Activated T-helper 1 cell treated with anti-CD3 and anti-CD28 coated beads, Interleukin-2, amount 50 U/mL, for 16 hours (primary cell): Measurements from ENCODE around the gene OBSCN.
"Not testable (repeated sequence)": the region's sequence is repeated elsewhere in the genome, so short reads cannot be mapped to it uniquely, and the experiment has no call there.

ENCODE experiments used
- DNase-seq, 2 donors: peaks; one replicate each; pipeline ENCODE4 v3.0.0-alpha.2; 2020; ENCODE audit warnings: low read depth in 1 of 2, low spot score in 1 of 2

Gene OBSCN

DNA sequence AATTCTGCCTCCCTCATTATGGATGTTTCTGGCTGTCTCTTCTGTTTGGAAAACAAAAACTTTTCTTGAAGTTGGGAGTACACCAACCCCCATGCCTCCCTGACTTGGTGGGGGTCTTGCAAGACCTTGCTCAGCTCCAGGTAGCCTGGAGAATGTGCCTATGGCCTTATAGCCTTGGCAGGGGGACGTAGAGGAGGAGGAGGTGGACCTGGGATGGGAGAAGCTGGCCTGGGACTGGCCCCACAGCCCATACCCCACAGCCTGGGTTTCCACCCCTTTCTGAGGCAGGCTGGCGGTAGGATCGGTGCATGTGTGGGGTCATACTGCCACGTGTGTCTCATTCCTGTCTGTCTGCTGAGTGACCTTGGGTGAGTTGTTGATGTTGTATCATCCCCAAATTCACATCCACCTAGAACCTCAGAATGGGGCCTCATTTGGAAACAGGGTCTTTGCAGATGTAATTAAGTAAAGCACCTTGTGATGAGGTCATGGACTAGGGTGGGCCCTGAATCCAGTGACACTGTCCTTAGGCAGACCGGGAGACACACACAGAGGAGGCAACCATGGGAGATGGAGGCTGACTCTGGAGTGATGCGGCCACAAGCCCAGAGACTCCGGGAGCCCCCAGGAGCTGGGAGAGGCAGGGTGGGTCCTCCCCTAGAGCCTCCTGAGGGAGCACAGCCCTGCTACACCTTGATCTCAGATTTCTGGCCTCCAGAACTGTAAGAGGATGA is 18.5 kb downstream of the OBSCN start:
- no peak for DNase-seq

DNA sequence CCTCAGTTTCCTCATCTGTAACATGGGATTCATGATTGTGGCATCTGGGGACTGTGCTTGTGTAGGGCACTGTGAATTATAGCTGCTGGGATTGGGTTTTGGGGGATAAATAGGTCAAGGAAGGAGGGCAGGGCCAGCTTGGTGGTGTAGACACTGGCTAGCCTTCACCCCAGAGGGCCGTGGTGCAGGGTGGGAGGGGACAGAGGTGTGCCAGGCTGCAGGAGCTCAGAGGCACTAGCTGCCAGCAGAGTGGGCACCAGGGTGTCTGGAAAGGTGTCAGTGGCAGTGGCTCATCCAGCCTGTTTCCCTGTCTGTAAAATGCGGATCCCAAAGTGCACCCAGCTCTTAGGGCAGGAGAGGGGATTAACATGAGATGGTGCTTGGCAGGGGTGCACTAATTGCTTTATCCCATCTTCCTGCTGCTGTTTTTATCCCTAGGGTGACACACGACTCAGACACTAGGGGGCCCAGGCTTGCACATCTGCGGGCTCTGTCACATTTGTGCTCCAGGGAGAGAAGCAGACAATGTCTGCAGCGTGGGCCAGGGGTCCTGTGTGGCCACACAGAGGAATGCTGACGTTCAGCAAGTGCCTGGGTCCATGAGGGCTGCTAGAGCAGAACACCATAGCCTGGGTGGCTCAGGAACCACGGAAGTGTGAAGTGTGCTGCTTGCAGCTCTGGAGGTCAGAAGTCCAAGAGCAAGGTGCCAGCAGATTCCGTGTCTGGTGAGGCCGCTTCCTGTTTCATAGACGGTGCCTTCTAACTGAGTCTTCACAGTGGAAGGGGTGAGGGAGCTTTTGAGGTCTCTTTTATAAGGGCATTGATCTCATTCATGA is 19.3 kb downstream of the OBSCN start:
- DNase-seq = no peak

GRCh38 chr1:228228147-228228546 is 20.3 kb downstream of the OBSCN start:
- not testable (repeated sequence) for DNase-seq

- no peak for DNase-seq
These were observed 20.8 kb downstream of the OBSCN start for GRCh38 chr1:228228601-228229074.

- no peak for DNase-seq
These were observed 23.3 kb downstream of the OBSCN start for GRCh38 chr1:228231189-228231588.

- no peak for DNase-seq
These were observed 25.3 kb downstream of the OBSCN start for GRCh38 chr1:228233136-228233535.

DNA sequence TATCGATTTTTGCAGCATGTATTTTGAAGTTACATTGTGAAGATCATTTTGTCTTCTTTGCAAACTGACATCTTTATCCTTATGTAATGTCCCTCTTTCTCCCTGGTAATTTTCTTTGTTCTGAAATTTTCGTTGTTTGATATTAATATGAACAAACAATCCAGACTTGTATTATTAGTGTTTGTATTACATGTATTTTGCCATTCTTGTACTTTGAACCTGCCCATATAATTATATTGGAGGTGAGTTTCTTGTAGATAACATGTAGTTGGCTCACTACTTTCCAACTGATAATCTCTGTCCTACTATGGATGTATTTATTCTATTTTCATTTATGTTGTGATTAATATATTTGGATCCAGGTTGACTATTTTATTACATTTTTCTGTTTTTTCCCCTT is 27.1 kb downstream of the OBSCN start:
- no peak for DNase-seq

- DNase-seq = no peak
These were observed 28.9 kb downstream of the OBSCN start for GRCh38 chr1:228236744-228237143.

GRCh38 chr1:228238007-228238406 is 30.2 kb downstream of the OBSCN start:
- no peak for DNase-seq

- DNase-seq = no peak
These were observed 30.6 kb downstream of the OBSCN start for GRCh38 chr1:228238461-228238860.

DNA sequence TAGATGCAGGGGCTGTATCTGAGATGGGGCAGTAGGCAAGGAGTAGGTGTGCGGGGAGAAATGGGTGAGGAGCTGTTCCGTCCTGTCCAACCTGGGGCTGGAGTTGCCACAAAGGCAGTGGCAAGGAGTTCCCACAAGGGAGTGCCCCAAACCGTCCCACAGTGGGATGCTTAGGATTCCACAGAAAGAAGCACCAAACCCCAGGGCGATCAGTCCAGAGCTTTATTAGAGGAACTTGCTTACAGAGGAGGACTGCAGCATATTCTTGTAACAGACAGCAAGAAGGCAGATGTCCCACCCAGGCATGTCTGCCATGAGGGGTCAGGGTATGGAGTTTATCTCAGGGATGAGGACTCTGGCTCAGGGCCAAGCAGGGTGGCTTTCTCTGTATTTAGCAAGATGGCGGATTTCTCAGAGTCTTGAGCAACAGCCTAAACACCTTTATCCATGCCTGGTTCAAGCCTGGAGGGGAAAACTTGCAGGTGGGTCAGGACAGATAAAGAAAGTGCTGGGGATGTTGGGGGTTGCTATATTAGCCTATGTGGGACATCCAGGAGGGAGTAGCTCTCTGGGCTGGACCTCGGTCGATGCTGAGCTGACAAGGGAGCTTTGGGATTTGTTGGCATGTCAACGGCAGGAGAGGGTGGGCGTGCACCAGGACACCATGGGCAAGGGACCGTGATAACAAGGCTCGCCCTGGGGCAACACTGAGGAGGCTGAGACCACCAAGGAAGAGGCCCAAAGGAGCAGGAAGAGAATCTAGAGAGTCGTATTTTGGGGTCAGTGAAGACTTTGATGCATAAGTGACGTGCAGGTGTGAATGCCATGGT is 32.8 kb downstream of the OBSCN start:
- DNase-seq = no peak

GRCh38 chr1:228241259-228241658 is 33.4 kb downstream of the OBSCN start:
- no peak for DNase-seq

GRCh38 chr1:228242409-228242808 is 34.6 kb downstream of the OBSCN start:
- no peak for DNase-seq

DNA sequence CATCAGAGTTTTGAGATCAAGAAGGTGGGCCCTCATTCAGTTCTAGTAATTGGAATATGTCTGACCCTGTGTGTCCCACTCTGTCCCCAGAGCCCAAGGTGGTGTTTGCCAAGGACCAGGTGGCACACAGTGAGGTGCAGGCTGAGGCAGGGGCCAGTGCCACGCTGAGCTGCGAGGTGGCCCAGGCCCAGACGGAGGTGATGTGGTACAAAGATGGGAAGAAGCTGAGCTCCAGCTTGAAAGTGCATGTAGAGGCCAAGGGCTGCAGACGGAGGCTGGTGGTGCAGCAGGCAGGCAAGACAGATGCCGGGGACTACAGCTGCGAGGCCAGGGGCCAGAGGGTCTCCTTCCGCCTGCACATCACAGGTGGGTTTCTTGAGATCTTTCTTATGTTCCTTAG is 35.2 kb downstream of the OBSCN start:
- DNase-seq = no peak

- DNase-seq = not testable (repeated sequence)
These were observed 36.1 kb downstream of the OBSCN start for GRCh38 chr1:228243989-228244388.

DNA sequence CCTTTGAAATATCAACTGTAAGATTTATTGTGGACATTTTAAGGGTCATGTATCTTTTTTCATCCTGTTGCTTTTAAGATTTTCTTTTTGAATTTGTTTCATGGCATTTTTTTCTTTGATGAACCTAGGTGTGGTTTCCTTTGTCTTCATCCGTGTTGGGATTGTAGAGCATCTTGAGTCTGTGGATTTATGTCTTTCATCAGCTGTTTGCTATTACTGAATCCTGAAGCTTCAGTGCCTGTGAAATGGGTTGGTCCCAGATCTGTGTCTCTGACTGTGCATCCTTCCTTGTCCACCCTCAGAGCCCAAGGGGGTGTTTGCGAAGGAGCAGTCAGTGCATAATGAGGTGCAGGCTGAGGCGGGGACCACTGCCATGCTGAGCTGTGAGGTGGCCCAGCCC is 37.3 kb downstream of the OBSCN start:
- DNase-seq = no peak

DNA sequence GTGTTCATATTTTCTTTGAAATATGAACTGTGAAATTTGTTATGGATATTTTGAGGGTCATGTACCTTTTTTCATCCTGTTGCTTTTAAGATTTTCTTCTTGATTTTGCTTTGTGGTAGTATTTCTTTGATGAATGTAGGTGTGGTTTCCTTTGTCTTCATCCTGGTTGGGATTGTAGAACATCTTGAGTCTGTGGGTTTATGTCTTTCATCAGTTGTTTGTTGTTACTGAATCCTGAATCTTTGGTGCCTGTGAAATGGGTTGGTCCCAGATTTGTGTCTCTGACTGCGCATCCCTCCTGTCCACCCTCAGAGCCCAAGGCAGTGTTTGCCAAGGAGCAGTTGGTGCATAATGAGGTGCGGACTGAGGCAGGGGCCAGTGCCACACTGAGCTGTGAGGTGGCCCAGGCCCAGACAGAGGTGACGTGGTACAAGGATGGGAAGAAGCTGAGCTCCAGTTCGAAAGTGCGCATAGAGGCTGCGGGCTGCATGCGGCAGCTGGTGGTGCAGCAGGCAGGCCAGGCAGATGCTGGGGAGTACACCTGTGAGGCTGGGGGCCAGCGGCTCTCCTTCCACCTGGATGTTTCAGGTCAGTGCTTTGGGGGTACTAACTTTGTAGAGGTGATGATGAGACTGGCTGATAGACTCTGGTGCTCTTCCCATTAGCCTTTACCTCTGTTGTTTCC is 38.5 kb downstream of the OBSCN start:
- no peak for DNase-seq

GRCh38 chr1:228249513-228250305 is 41.9 kb downstream of the OBSCN start:
- no peak for DNase-seq

DNA sequence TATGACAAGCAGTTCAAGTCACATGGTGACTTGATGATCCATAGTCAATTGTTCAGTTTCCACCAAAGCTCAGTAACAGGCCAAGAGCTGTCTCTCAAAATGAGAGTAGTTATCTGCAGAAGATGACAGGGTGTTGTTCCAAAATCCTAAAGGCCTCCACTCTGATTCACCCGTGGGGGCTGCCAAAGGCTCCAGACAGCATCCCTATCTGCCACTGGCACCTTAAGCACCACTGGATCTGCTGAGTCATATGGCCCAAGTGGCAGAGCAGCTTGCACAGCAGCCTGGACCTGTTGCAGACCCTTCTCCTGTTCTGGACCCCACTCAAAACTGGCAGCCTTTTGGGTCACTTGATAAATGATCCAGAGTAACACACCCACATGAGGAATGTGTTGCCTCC is 44.6 kb downstream of the OBSCN start:
- DNase-seq = not testable (repeated sequence)
